Myocyte (in vitro differentiated cells): ENCODE data around the gene ULBP2. TPM values are rescaled to one million over a fixed set of nuclear protein-coding genes. Genes with fewer than 3 reads are reported as not detected.
A peak's percentile ranks its signal among the peaks of the same experiment; 100 is the strongest.
"Not testable (repeated sequence)": the region's sequence is repeated elsewhere in the genome, so short reads cannot be mapped to it uniquely, and the experiment has no call there.

Source experiments
- DNase-seq: peaks from one replicate; pipeline ENCODE4 v3.0.0-alpha.2; 2012; ENCODE audit warnings: low read depth
- total RNA-seq: library from RNA; depleted of rRNA; stranded (reverse); fragments of >200 nt; gene quantifications from 2 replicates; pipeline ENCODE4 v1.2.3, GENCODE V29; 2014

ULBP2 gene
- total RNA-seq, 1 donor from 2014 or later: 5.8 TPM

- no peak for DNase-seq
Observed at GRCh38 chr6:149967591-149967990, 25.8 kb downstream of the ULBP2 start.

GRCh38 chr6:149967999-149968398 is 26.2 kb downstream of the ULBP2 start:
- DNase-seq: not testable (repeated sequence)

- DNase-seq: not testable (repeated sequence)
Observed at GRCh38 chr6:149968909-149969308, 27.1 kb downstream of the ULBP2 start.

- no peak for DNase-seq
Observed at GRCh38 chr6:149969635-149970034, 27.8 kb downstream of the ULBP2 start.

- not testable (repeated sequence) for DNase-seq
Observed at GRCh38 chr6:149974394-149974793, 32.6 kb downstream of the ULBP2 start.

GRCh38 chr6:149974825-149975224 is 33.0 kb downstream of the ULBP2 start:
- DNase-seq: no peak

- no peak for DNase-seq
Observed at GRCh38 chr6:149975400-149975799, 33.6 kb downstream of the ULBP2 start.

GRCh38 chr6:149977221-149977620 is 35.4 kb downstream of the ULBP2 start:
- no peak for DNase-seq

- DNase-seq: no peak
Observed at GRCh38 chr6:149978610-149979009, 36.8 kb downstream of the ULBP2 start.

GRCh38 chr6:149979293-149979692 is 37.5 kb downstream of the ULBP2 start:
- DNase-seq: no peak

GRCh38 chr6:149983145-149983544 is 41.3 kb downstream of the ULBP2 start:
- no peak for DNase-seq

GRCh38 chr6:149984773-149985172 is 43.0 kb downstream of the ULBP2 start:
- no peak for DNase-seq

- no peak for DNase-seq
Observed at GRCh38 chr6:149985481-149985937, 43.7 kb downstream of the ULBP2 start.

- DNase-seq: no peak
Observed at GRCh38 chr6:149987602-149988107, 45.8 kb downstream of the ULBP2 start.

- DNase-seq: no peak
Observed at GRCh38 chr6:149988550-149989346, 46.9 kb downstream of the ULBP2 start.

- no peak for DNase-seq
Observed at GRCh38 chr6:149990212-149990660, 48.4 kb downstream of the ULBP2 start.

GRCh38 chr6:149990661-149991471 is 49.1 kb downstream of the ULBP2 start:
- no peak for DNase-seq

GRCh38 chr6:149991472-149991795 is 49.6 kb downstream of the ULBP2 start:
- DNase-seq: not testable (repeated sequence)

- no peak for DNase-seq
Observed at GRCh38 chr6:149991838-149992237, 50.0 kb downstream of the ULBP2 start.

- no peak for DNase-seq
Observed at GRCh38 chr6:149995235-149995750, 53.5 kb downstream of the ULBP2 start.

- DNase-seq: peak; percentile 94
Observed at GRCh38 chr6:149995971-149996370, 54.2 kb downstream of the ULBP2 start.
